ENCODE measurements around the gene ZBTB48. TPM values are rescaled to one million over a fixed set of nuclear protein-coding genes. Genes with fewer than 3 reads are reported as not detected.
"Not testable (repeated sequence)": the region's sequence is repeated elsewhere in the genome, so short reads cannot be mapped to it uniquely, and the experiment has no call there.

ZBTB48 gene
- polyA plus RNA-seq, 4 donors, result 19.9 to 164 (median 81.8) TPM

- not testable (repeated sequence) for FAIRE-seq
- 87 to 97% (median 94%) methylated on average over 6 of the region's 6 CpGs for WGBS, 3 donors
These were observed 57.0 kb downstream of the ZBTB48 start for GRCh38 chr1:6636778-6637177.

GRCh38 chr1:6637770-6638169 is 58.0 kb downstream of the ZBTB48 start:
- no peaks in the 10 kb centered on the region for H3K9me3 ChIP-seq (ENCODE audit: control insufficient read depth in 2 of 2, insufficient read depth in 1 of 2, low read depth in 1 of 2, low read length in 1 of 2)
- H3K27ac ChIP-seq (ENCODE audit: low read depth in 1 of 3, low read length in 2 of 3), result no peak overlapping the region
- H3K27me3 ChIP-seq (ENCODE audit: control insufficient read depth in 3 of 3, insufficient read depth in 3 of 3, low read length in 3 of 3), result no peaks in the 10 kb centered on the region
- H3K4me3 ChIP-seq (ENCODE audit: low read depth in 1 of 3, low read length in 3 of 3), result no peak overlapping the region
- DNase-seq, result no peak
- H3K4me1 ChIP-seq (ENCODE audit: control insufficient read depth in 3 of 3, insufficient read depth in 2 of 3, low read depth in 1 of 3, low read length in 2 of 3), result no peaks in the 10 kb centered on the region
- FAIRE-seq, result no peak
- WGBS, 3 donors, result 89 to 92% (median 91%) methylated on average over 9 of the region's 9 CpGs
- H3K36me3 ChIP-seq (ENCODE audit: control insufficient read depth in 3 of 3, insufficient read depth in 2 of 3, low read depth in 1 of 3, low read length in 3 of 3), result peaks cover 9 to 87% (median 10%) of the 10 kb centered on the region in 3 donors

More at GRCh38 chr1:6636778-6637177, 57.0 kb downstream of the ZBTB48 start:
- not testable (repeated sequence) for H3K27me3 ChIP-seq (ENCODE audit: control insufficient read depth in 3 of 3, insufficient read depth in 3 of 3, low read length in 3 of 3); H3K4me1 ChIP-seq (ENCODE audit: control insufficient read depth in 3 of 3, insufficient read depth in 2 of 3, low read depth in 1 of 3, low read length in 2 of 3); DNase-seq; H3K9me3 ChIP-seq (ENCODE audit: control insufficient read depth in 2 of 2, insufficient read depth in 1 of 2, low read depth in 1 of 2, low read length in 1 of 2); H3K27ac ChIP-seq (ENCODE audit: low read depth in 1 of 3, low read length in 2 of 3); H3K4me3 ChIP-seq (ENCODE audit: low read depth in 1 of 3, low read length in 3 of 3)
- peaks cover 10 to 86% (median 10%) of the 10 kb centered on the region in 3 donors for H3K36me3 ChIP-seq (ENCODE audit: control insufficient read depth in 3 of 3, insufficient read depth in 2 of 3, low read depth in 1 of 3, low read length in 3 of 3)

GRCh38 chr1:6638226-6638625 is 58.4 kb downstream of the ZBTB48 start:
- DNase-seq (no peak), FAIRE-seq (no peak)
- Histone ChIP-seq H3K9me3 (ENCODE audit: control insufficient read depth in 2 of 2, insufficient read depth in 1 of 2, low read depth in 1 of 2, low read length in 1 of 2) (no peaks in the 10 kb centered on the region), H3K27me3 (ENCODE audit: control insufficient read depth in 3 of 3, insufficient read depth in 3 of 3, low read length in 3 of 3) (no peaks in the 10 kb centered on the region), H3K4me3 (ENCODE audit: low read depth in 1 of 3, low read length in 3 of 3) (no peak overlapping the region), H3K4me1 (ENCODE audit: control insufficient read depth in 3 of 3, insufficient read depth in 2 of 3, low read depth in 1 of 3, low read length in 2 of 3) (no peaks in the 10 kb centered on the region), H3K36me3 (ENCODE audit: control insufficient read depth in 3 of 3, insufficient read depth in 2 of 3, low read depth in 1 of 3, low read length in 3 of 3) (peaks cover 7 to 86% (median 11%) of the 10 kb centered on the region in 3 donors), H3K27ac (ENCODE audit: low read depth in 1 of 3, low read length in 2 of 3) (no peak overlapping the region)
- WGBS, 3 donors, result 72 to 89% (median 88%) methylated on average over 18 of the region's 18 CpGs

Other genes with a start within 250 kb of the ZBTB48 start
- gene ACOT7, start 186.2 kb upstream of the ZBTB48 start, polyA plus RNA-seq, result 10 to 100 TPM; 20.3 to 93.8 (median 73.7) TPM
- 1 to 10 TPM in 3 of 4 donors, under 1 TPM in 1; 0.55 to 2.2 (median 1.6) TPM for gene HES2, start 160.1 kb upstream of the ZBTB48 start, polyA plus RNA-seq
- gene ESPN, start 155.2 kb upstream of the ZBTB48 start, polyA plus RNA-seq, result 100 to 1,000 TPM in 3 of 4 donors, 10 to 100 TPM in 1; 83.5 to 356 (median 285) TPM
- gene TNFRSF25, start 113.8 kb upstream of the ZBTB48 start, polyA plus RNA-seq, result 10 to 100 TPM; 23.0 to 52.7 (median 33.2) TPM
- 10 to 100 TPM in 2 of 4 donors, 1 to 10 TPM in 2; 2.4 to 13.5 (median 7.1) TPM for gene PLEKHG5, start 88.3 kb upstream of the ZBTB48 start, polyA plus RNA-seq
- 10 to 100 TPM in 1 of 4 donors, 1 to 10 TPM in 3; 1.6 to 12.1 (median 3.9) TPM for gene NOL9, start 25.5 kb upstream of the ZBTB48 start, polyA plus RNA-seq
- gene TAS1R1, start 24.7 kb upstream of the ZBTB48 start, polyA plus RNA-seq, result under 1 TPM in 3 of 4 donors, not detected in 1; 0.07 to 0.27 (median 0.13) TPM
- 10 to 100 TPM in 1 of 4 donors, 1 to 10 TPM in 3; 3.1 to 10.5 (median 6.4) TPM for gene KLHL21, start 22.9 kb downstream of the ZBTB48 start, polyA plus RNA-seq
- gene PHF13, start 33.7 kb downstream of the ZBTB48 start, polyA plus RNA-seq, result 10 to 100 TPM in 1 of 4 donors, 1 to 10 TPM in 3; 4.0 to 13.4 (median 4.8) TPM
- gene THAP3, start 44.9 kb downstream of the ZBTB48 start, polyA plus RNA-seq, result 10 to 100 TPM; 14.3 to 35.1 (median 18.0) TPM
- 10 to 100 TPM; 37.8 to 52.6 (median 40.3) TPM for gene DNAJC11, start 121.8 kb downstream of the ZBTB48 start, polyA plus RNA-seq
- 100 to 1,000 TPM in 3 of 4 donors, 10 to 100 TPM in 1; 57.6 to 177 (median 147) TPM for gene CAMTA1, start 205.5 kb downstream of the ZBTB48 start, polyA plus RNA-seq